ENCODE results near the gene OMP.

DNA sequence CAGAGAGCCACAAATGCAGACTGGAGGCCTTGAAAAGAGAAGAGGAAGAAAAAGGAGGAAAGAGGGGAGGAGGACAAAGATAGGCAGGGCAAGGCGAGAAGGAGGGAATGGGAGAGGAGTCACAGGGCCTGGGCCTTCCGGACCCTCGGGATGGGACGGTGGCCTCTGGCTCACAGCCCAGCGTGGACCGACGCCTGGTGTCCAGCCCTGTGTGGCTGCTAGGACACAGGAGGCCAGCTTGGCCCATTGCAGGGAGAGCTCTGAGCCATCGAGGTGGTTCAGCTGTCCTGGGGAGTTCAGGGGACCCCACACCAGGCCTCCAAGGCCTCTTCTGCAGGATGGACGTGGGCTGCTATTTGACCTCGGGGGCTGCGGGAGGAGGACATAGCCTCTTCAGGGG lies 34.8 kb downstream of the OMP start:
- TF ChIP-seq, protein P1, sequence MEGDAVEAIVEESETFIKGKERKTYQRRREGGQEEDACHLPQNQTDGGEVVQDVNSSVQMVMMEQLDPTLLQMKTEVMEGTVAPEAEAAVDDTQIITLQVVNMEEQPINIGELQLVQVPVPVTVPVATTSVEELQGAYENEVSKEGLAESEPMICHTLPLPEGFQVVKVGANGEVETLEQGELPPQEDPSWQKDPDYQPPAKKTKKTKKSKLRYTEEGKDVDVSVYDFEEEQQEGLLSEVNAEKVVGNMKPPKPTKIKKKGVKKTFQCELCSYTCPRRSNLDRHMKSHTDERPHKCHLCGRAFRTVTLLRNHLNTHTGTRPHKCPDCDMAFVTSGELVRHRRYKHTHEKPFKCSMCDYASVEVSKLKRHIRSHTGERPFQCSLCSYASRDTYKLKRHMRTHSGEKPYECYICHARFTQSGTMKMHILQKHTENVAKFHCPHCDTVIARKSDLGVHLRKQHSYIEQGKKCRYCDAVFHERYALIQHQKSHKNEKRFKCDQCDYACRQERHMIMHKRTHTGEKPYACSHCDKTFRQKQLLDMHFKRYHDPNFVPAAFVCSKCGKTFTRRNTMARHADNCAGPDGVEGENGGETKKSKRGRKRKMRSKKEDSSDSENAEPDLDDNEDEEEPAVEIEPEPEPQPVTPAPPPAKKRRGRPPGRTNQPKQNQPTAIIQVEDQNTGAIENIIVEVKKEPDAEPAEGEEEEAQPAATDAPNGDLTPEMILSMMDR (IDR thresholded peaks at IDR 0.05), result no peak
- TF ChIP-seq POLR2A (IDR thresholded peaks at IDR 0.05), result no peak
